ENCODE results near the gene CACNB2.

- TF ChIP-seq, protein P1, sequence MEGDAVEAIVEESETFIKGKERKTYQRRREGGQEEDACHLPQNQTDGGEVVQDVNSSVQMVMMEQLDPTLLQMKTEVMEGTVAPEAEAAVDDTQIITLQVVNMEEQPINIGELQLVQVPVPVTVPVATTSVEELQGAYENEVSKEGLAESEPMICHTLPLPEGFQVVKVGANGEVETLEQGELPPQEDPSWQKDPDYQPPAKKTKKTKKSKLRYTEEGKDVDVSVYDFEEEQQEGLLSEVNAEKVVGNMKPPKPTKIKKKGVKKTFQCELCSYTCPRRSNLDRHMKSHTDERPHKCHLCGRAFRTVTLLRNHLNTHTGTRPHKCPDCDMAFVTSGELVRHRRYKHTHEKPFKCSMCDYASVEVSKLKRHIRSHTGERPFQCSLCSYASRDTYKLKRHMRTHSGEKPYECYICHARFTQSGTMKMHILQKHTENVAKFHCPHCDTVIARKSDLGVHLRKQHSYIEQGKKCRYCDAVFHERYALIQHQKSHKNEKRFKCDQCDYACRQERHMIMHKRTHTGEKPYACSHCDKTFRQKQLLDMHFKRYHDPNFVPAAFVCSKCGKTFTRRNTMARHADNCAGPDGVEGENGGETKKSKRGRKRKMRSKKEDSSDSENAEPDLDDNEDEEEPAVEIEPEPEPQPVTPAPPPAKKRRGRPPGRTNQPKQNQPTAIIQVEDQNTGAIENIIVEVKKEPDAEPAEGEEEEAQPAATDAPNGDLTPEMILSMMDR (IDR thresholded peaks at IDR 0.05) = no peak
- no peak for TF ChIP-seq EZH2 (IDR thresholded peaks at IDR 0.05)
These were observed 977 bp downstream of the CACNB2 start for GRCh38 chr10:18140957-18141845.

Measured in neural progenitor cell (in vitro differentiated cells).